Peyer's patch (tissue), 4 donors: ENCODE data around the gene ZNF343.

ENCODE experiments used
- POLR2A ChIP-seq, 2 donors: fragments of 450-650 bp; IDR thresholded peaks; one replicate each; pipeline ENCODE4 v1.5.1; 2017; ENCODE audit warnings: antibody characterized with exemption in 2 of 2, mild to moderate bottlenecking in 2 of 2, moderate library complexity in 2 of 2
- TF ChIP-seq, protein P1 (sequence below), 6 experiments: fragments of 450-650 bp in 4 of 6; fragments of 200-600 bp in 2 of 6; sonication (generic) in 1 of 6; IDR thresholded peaks; one replicate each; pipeline ENCODE4 v1.5.1; 2017 to 2019; ENCODE audit warnings: antibody characterized with exemption in 6 of 6, mild to moderate bottlenecking in 3 of 6, moderate library complexity in 1 of 6

DNA sequence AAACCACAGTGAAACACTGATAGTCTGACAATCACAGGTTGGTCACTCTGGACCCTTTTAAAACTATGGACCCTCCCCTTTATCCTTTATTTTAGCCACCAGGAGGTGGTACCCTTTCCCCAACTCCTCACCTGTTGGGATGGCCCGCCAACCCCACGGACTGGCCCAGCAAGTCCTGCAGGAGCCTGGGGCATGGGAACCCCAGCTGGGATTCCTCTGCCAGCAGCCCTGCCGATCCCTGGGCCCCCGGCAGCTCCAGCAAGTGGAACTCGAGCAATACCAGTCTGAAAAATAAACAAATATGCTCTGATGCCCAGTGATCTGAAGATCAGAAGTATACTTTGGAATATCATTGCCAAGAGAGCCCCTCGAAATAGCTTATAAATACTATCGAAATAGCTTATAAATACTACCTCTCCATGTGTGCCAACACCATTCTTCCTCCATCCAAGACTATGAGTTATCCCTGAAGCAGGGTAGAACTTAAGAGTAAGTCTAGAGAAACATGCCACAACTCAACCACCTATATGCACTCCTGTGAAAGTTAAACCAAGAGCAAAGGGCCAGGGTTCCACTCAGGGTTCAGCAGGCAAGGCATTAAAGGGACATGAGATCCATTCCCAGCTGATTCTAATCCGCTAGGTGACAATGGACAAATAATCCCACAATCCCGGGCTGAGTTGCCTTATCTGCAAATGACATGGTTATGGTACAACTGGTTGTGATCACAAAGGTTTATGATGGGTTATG is 44.9 kb downstream of the ZNF343 start:
- no peak for TF ChIP-seq POLR2A (IDR thresholded peaks at IDR 0.05)
- TF ChIP-seq, protein P1, sequence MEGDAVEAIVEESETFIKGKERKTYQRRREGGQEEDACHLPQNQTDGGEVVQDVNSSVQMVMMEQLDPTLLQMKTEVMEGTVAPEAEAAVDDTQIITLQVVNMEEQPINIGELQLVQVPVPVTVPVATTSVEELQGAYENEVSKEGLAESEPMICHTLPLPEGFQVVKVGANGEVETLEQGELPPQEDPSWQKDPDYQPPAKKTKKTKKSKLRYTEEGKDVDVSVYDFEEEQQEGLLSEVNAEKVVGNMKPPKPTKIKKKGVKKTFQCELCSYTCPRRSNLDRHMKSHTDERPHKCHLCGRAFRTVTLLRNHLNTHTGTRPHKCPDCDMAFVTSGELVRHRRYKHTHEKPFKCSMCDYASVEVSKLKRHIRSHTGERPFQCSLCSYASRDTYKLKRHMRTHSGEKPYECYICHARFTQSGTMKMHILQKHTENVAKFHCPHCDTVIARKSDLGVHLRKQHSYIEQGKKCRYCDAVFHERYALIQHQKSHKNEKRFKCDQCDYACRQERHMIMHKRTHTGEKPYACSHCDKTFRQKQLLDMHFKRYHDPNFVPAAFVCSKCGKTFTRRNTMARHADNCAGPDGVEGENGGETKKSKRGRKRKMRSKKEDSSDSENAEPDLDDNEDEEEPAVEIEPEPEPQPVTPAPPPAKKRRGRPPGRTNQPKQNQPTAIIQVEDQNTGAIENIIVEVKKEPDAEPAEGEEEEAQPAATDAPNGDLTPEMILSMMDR (IDR thresholded peaks at IDR 0.05), result no peak
